Measurements from ENCODE around the gene IPO11. TPM values are rescaled to one million over a fixed set of nuclear protein-coding genes. Genes with fewer than 3 reads are reported as not detected.

Gene IPO11
- total RNA-seq, 5 donors from 2014 or later (not counting 1 experiment from before 2014, with no cell fraction given): 17.4 to 25.7 (median 24.7) TPM

GRCh38 chr5:62631909-62632580, 219.5 kb downstream of the IPO11 start:
- no peak overlapping the region for H3K4me3 Mint-ChIP-seq
- H3K36me3 Mint-ChIP-seq: peaks cover 30% of the 10 kb centered on the region
- Histone ChIP-seq H3K27ac (ENCODE audit: low read length) (no peak overlapping the region), H3K36me3 (ENCODE audit: control insufficient read depth in 2 of 2, extremely low read depth in 1 of 2, insufficient read depth in 1 of 2, low read length in 1 of 2) (peaks cover 3 to 8% of the 10 kb centered on the region in 2 donors), H3K4me1 (ENCODE audit: control insufficient read depth in 1 of 2, extremely low read depth in 1 of 2, insufficient read depth in 2 of 2, low read length in 2 of 2) (no peaks in the 10 kb centered on the region), H3K9me3 (no peaks in the 10 kb centered on the region), H3K4me3 (ENCODE audit: control insufficient read depth in 1 of 2, extremely low read depth in 1 of 2, low read length in 1 of 2) (no peak overlapping the region), H3K27me3 (replicated peaks in 1 of 2; ENCODE audit: control insufficient read depth in 2 of 2, extremely low read depth in 1 of 2, insufficient read depth in 2 of 2, low read length in 1 of 2) (no peaks in the 10 kb centered on the region)
- ATAC-seq (replicated peaks in 1 of 4) (no peak), DNase-seq (peak in 1 of 35 experiments; percentile 18)
- H3K9me3 Mint-ChIP-seq: no peaks in the 10 kb centered on the region
- H3K27me3 Mint-ChIP-seq: no peaks in the 10 kb centered on the region
- ChIA-PET CTCF (interaction anchor here (0.8 to 1.1 kb wide), 3 partner anchors 172 to 240 kb away, joined by 3 to 5 read pairs (median 4); no protein-coding TSS in a partner anchor), POLR2A (no interaction called here)
- no CpG with 5 or more reads among the region's 3 CpGs for WGBS (ENCODE audit: insufficient coverage)
- no peak overlapping the region for H3K27ac Mint-ChIP-seq
- H3K4me1 Mint-ChIP-seq: peaks cover 0 to 6% (median 0%) of the 10 kb centered on the region in 3 donors

GRCh38 chr5:62633243-62633642, 220.7 kb downstream of the IPO11 start:
- H3K27ac Mint-ChIP-seq: no peak overlapping the region
- CTCF ChIA-PET: no interaction called here

DNA sequence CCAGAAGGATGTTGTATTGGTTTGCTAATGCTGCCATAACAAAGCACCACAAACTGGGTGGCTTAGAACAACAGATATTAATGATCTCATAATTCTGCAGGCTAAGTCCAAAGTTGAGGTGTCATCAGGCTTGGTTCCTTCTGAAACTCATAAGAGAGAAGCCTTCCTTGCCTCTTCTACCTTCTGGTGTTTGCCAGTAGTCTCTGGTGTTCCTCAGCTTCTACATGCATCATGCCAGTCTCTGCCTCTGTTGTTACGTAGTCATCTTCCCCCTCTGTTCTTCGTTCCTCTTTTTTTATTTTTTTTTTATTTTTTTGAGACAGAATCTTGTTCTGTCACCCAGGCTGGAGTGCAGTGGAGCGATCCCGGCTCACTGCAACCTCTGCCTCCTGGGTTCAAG, 227.9 kb downstream of the IPO11 start:
- Mint-ChIP-seq H3K27ac (no peak overlapping the region), H3K27me3 (no peaks in the 10 kb centered on the region), H3K4me3 (no peak overlapping the region), H3K36me3 (peaks cover 23% of the 10 kb centered on the region), H3K9me3 (no peaks in the 10 kb centered on the region), H3K4me1 (no peaks in the 10 kb centered on the region)
- ChIA-PET CTCF (no interaction called here), POLR2A (no interaction called here)
- no peak for DNase-seq
- Histone ChIP-seq H3K27me3 (replicated peaks in 1 of 2; ENCODE audit: control insufficient read depth in 2 of 2, extremely low read depth in 1 of 2, insufficient read depth in 2 of 2, low read length in 1 of 2) (no peaks in the 10 kb centered on the region), H3K9me3 (no peaks in the 10 kb centered on the region), H3K27ac (ENCODE audit: low read length) (no peak overlapping the region), H3K36me3 (ENCODE audit: control insufficient read depth in 2 of 2, extremely low read depth in 1 of 2, insufficient read depth in 1 of 2, low read length in 1 of 2) (no peaks in the 10 kb centered on the region), H3K4me3 (ENCODE audit: control insufficient read depth in 1 of 2, extremely low read depth in 1 of 2, low read length in 1 of 2) (no peak overlapping the region), H3K4me1 (ENCODE audit: control insufficient read depth in 1 of 2, extremely low read depth in 1 of 2, insufficient read depth in 2 of 2, low read length in 2 of 2) (no peaks in the 10 kb centered on the region)
- ATAC-seq (replicated peaks in 1 of 4): no peak
- WGBS (ENCODE audit: insufficient coverage): 80% methylated on average over 4 of the region's 4 CpGs

More at GRCh38 chr5:62633243-62633642, 220.7 kb downstream of the IPO11 start:
- DNase-seq (no peak), ATAC-seq (replicated peaks in 1 of 4) (no peak)
- H3K4me1 Mint-ChIP-seq: peaks cover 0 to 6% (median 0%) of the 10 kb centered on the region in 3 donors
- no peaks in the 10 kb centered on the region for H3K27me3 Mint-ChIP-seq
- Histone ChIP-seq H3K4me3 (ENCODE audit: control insufficient read depth in 1 of 2, extremely low read depth in 1 of 2, low read length in 1 of 2) (no peak overlapping the region), H3K27ac (ENCODE audit: low read length) (no peak overlapping the region), H3K9me3 (no peaks in the 10 kb centered on the region), H3K36me3 (ENCODE audit: control insufficient read depth in 2 of 2, extremely low read depth in 1 of 2, insufficient read depth in 1 of 2, low read length in 1 of 2) (peaks cover 0 to 3% of the 10 kb centered on the region in 2 donors), H3K4me1 (ENCODE audit: control insufficient read depth in 1 of 2, extremely low read depth in 1 of 2, insufficient read depth in 2 of 2, low read length in 2 of 2) (no peaks in the 10 kb centered on the region), H3K27me3 (replicated peaks in 1 of 2; ENCODE audit: control insufficient read depth in 2 of 2, extremely low read depth in 1 of 2, insufficient read depth in 2 of 2, low read length in 1 of 2) (no peaks in the 10 kb centered on the region)
- POLR2A ChIA-PET: no interaction called here
- H3K36me3 Mint-ChIP-seq: peaks cover 29% of the 10 kb centered on the region
- no peak overlapping the region for H3K4me3 Mint-ChIP-seq
- no peaks in the 10 kb centered on the region for H3K9me3 Mint-ChIP-seq

DNA sequence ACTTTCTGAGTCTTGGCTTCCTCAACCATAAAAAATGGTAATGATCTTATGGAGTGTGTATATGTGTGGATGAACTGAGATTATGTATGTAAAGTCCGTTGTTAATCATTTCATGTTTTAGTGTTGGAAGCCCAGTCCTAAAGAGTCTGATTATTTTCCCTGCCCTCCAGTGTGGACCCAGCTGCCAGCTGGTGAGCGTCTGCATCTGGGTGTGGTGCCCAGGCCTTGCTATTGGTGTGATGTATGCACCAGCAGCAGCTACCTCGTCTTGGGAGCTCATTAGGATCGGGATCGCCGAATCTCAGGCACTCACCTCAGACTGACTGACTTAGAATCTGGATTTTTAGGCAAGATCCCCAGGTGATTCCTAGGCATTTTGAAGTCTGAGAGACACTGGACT, 229.9 kb downstream of the IPO11 start:
- Mint-ChIP-seq H3K27me3 (no peaks in the 10 kb centered on the region), H3K4me1 (no peaks in the 10 kb centered on the region), H3K4me3 (no peak overlapping the region), H3K36me3 (peaks cover 10% of the 10 kb centered on the region), H3K9me3 (no peaks in the 10 kb centered on the region), H3K27ac (no peak overlapping the region)
- no peak overlapping the region for H3K27ac ChIP-seq (ENCODE audit: low read length)
- no peak overlapping the region for H3K4me3 ChIP-seq (ENCODE audit: control insufficient read depth in 1 of 2, extremely low read depth in 1 of 2, low read length in 1 of 2)
- ChIA-PET CTCF (no interaction called here), POLR2A (no interaction called here)
- DNase-seq: no peak
- H3K27me3 ChIP-seq (replicated peaks in 1 of 2; ENCODE audit: control insufficient read depth in 2 of 2, extremely low read depth in 1 of 2, insufficient read depth in 2 of 2, low read length in 1 of 2): no peaks in the 10 kb centered on the region
- ATAC-seq (replicated peaks in 1 of 4): no peak
- no peaks in the 10 kb centered on the region for H3K4me1 ChIP-seq (ENCODE audit: control insufficient read depth in 1 of 2, extremely low read depth in 1 of 2, insufficient read depth in 2 of 2, low read length in 2 of 2)
- H3K36me3 ChIP-seq (ENCODE audit: control insufficient read depth in 2 of 2, extremely low read depth in 1 of 2, insufficient read depth in 1 of 2, low read length in 1 of 2): no peaks in the 10 kb centered on the region
- WGBS (ENCODE audit: insufficient coverage): 89% methylated on average over 6 of the region's 6 CpGs
- H3K9me3 ChIP-seq: no peaks in the 10 kb centered on the region

DNA sequence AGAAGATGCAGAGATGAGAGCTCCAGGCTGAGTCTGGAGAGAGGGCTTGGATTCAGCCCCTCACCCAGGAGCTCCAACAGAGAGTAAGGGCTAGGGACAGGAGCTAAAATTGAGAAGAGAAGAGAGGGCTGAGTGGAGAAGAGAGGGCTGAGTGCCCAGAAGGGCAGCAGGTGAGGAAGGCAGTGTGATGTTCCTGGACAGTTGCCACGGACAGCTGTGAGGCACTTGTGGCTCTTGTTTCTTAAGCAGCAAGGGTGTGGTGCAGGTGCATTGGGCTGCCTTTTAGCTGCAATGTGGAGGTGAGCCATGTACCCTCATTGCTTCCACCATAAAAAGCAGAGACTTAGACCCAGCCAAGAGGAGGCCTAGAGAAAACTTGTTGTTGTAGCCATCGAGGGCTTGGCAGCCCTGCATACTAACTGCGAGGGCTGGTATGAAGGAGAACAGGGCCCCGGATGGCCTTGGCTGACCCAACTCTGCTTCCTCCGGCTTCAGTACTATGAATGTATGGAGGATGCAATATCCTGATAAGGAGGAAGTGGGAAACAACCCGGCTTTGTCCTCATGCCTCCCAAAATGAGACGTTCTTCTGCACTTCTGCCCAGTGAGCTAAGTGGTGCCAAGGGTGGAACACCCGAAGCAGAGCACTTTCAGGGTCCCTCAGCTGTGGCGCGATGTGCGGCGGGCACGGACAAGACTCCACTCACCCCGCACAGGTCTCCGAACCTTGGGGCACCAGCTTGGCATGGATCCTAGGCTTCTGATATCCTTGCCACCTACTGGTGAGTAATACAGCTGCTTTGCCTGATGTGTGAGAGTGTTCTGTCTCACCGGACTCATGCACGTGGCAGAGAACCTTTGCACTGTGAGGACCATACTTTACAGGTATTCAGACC, 231.2 kb downstream of the IPO11 start:
- peaks cover 9% of the 10 kb centered on the region for H3K36me3 Mint-ChIP-seq
- no peaks in the 10 kb centered on the region for H3K9me3 ChIP-seq
- H3K27me3 Mint-ChIP-seq: no peaks in the 10 kb centered on the region
- no peak overlapping the region for H3K4me3 Mint-ChIP-seq
- DNase-seq (no peak), ATAC-seq (replicated peaks in 1 of 4) (no peak)
- WGBS (ENCODE audit: insufficient coverage): 90% methylated on average over 9 of the region's 17 CpGs
- H3K9me3 Mint-ChIP-seq: no peaks in the 10 kb centered on the region
- H3K36me3 ChIP-seq (ENCODE audit: control insufficient read depth in 2 of 2, extremely low read depth in 1 of 2, insufficient read depth in 1 of 2, low read length in 1 of 2): no peaks in the 10 kb centered on the region
- CTCF ChIA-PET: interaction anchor here in 1 of 2 donors (0.6 kb wide), 1 partner anchor 11 kb away, joined by 4 read pairs; no protein-coding TSS in a partner anchor
- no peak overlapping the region for H3K4me3 ChIP-seq (ENCODE audit: control insufficient read depth in 1 of 2, extremely low read depth in 1 of 2, low read length in 1 of 2)
- no peaks in the 10 kb centered on the region for H3K27me3 ChIP-seq (replicated peaks in 1 of 2; ENCODE audit: control insufficient read depth in 2 of 2, extremely low read depth in 1 of 2, insufficient read depth in 2 of 2, low read length in 1 of 2)
- H3K27ac ChIP-seq (ENCODE audit: low read length): no peak overlapping the region
- no peaks in the 10 kb centered on the region for H3K4me1 Mint-ChIP-seq
- H3K4me1 ChIP-seq (ENCODE audit: control insufficient read depth in 1 of 2, extremely low read depth in 1 of 2, insufficient read depth in 2 of 2, low read length in 2 of 2): no peaks in the 10 kb centered on the region
- POLR2A ChIA-PET: no interaction called here
- no peak overlapping the region for H3K27ac Mint-ChIP-seq

DNA sequence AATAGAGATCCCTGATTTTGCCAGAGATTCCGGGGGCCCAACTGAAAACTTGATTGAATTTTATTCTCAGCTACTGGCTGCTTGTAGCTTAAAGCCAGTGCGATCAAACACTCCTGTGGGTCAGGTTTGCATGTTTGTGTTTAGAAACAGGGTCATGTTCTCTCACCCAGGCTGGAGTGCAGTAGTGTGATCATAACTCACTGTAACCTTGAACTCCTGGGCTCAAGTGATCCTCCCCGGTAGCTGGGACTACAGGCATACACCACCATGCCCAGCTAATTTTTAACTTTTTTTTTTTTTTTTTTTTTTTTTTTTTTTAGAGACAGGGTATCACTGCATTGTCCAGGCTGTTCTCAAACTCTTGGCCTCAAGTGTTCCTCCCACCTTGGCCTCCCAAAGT, 232.7 kb downstream of the IPO11 start:
- ChIA-PET POLR2A (no interaction called here), CTCF (no interaction called here)
- Histone ChIP-seq H3K36me3 (ENCODE audit: control insufficient read depth in 2 of 2, extremely low read depth in 1 of 2, insufficient read depth in 1 of 2, low read length in 1 of 2) (no peaks in the 10 kb centered on the region), H3K27ac (ENCODE audit: low read length) (no peak overlapping the region), H3K9me3 (no peaks in the 10 kb centered on the region), H3K4me1 (ENCODE audit: control insufficient read depth in 1 of 2, extremely low read depth in 1 of 2, insufficient read depth in 2 of 2, low read length in 2 of 2) (no peaks in the 10 kb centered on the region), H3K4me3 (ENCODE audit: control insufficient read depth in 1 of 2, extremely low read depth in 1 of 2, low read length in 1 of 2) (no peak overlapping the region), H3K27me3 (replicated peaks in 1 of 2; ENCODE audit: control insufficient read depth in 2 of 2, extremely low read depth in 1 of 2, insufficient read depth in 2 of 2, low read length in 1 of 2) (no peaks in the 10 kb centered on the region)
- 80% methylated on average over 1 of the region's 3 CpGs for WGBS (ENCODE audit: insufficient coverage)
- DNase-seq: no peak
- no peak overlapping the region for H3K4me3 Mint-ChIP-seq
- no peaks in the 10 kb centered on the region for H3K27me3 Mint-ChIP-seq
- no peak for ATAC-seq (replicated peaks in 1 of 4)
- H3K36me3 Mint-ChIP-seq: peaks cover 5% of the 10 kb centered on the region
- peaks cover 0 to 3% (median 0%) of the 10 kb centered on the region in 3 donors for H3K4me1 Mint-ChIP-seq
- H3K27ac Mint-ChIP-seq: no peak overlapping the region
- H3K9me3 Mint-ChIP-seq: no peaks in the 10 kb centered on the region

All from T-cell (primary cell).